ENCODE measurements around the gene STARD3. TPM values are rescaled to one million over a fixed set of nuclear protein-coding genes. Genes with fewer than 3 reads are reported as not detected.

Gene STARD3
- total and polyA plus RNA-seq, 9 of the 15 experiments (the other 6 are each of a cell fraction or from before 2014, with no cell fraction given), result 0.63 to 87.0 (median 46.0) TPM

GRCh38 chr17:39636927-39637736 lies at the start of gene STARD3 (continued):
- TF ChIP-seq, protein P1, sequence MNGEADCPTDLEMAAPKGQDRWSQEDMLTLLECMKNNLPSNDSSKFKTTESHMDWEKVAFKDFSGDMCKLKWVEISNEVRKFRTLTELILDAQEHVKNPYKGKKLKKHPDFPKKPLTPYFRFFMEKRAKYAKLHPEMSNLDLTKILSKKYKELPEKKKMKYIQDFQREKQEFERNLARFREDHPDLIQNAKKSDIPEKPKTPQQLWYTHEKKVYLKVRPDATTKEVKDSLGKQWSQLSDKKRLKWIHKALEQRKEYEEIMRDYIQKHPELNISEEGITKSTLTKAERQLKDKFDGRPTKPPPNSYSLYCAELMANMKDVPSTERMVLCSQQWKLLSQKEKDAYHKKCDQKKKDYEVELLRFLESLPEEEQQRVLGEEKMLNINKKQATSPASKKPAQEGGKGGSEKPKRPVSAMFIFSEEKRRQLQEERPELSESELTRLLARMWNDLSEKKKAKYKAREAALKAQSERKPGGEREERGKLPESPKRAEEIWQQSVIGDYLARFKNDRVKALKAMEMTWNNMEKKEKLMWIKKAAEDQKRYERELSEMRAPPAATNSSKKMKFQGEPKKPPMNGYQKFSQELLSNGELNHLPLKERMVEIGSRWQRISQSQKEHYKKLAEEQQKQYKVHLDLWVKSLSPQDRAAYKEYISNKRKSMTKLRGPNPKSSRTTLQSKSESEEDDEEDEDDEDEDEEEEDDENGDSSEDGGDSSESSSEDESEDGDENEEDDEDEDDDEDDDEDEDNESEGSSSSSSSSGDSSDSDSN (IDR thresholded peaks at IDR 0.05; ENCODE audit: borderline replicate concordance in 1 of 2, low read depth in 2 of 2, low read length in 2 of 2), result peak in 1 of 2 experiments; percentile 65; a peak in 1 of 4 replicates
- TF ChIP-seq SOX6 (IDR thresholded peaks at IDR 0.05), result 0 out of 2 replicates have a peak, but pooled peaks have one; percentile 11
- peak in 2 of 3 experiments; percentile 25 to 42; a peak in 4 of 6 replicates for TF ChIP-seq CTCF (IDR thresholded peaks at IDR 0.05 in 2 of 3, conservative IDR thresholded peaks at IDR 0.05 in 1 of 3; ENCODE audit: insufficient read depth in 2 of 3, low read depth in 1 of 3, low read length in 3 of 3)
- no peak for TF ChIP-seq NFATC3 (IDR thresholded peaks at IDR 0.05)
- TF ChIP-seq MTA2 (IDR thresholded peaks at IDR 0.05; ENCODE audit: low read depth), result no peak
- no peak for TF ChIP-seq ZNF584 (CRISPR knock-in tag; IDR thresholded peaks at IDR 0.05; ENCODE audit: low read depth)
- TF ChIP-seq DMBX1 (CRISPR knock-in tag; IDR thresholded peaks at IDR 0.05; ENCODE audit: borderline replicate concordance), result no peak
- TF ChIP-seq, protein P2, sequence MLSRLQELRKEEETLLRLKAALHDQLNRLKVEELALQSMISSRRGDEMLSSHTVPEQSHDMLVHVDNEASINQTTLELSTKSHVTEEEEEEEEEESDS (CRISPR knock-in tag; IDR thresholded peaks at IDR 0.05), result no peak
- no peak for TF ChIP-seq SRSF3 (IDR thresholded peaks at IDR 0.05; ENCODE audit: insufficient read depth, low read length)
- no peak for TF ChIP-seq ZNF551 (CRISPR knock-in tag; IDR thresholded peaks at IDR 0.05)
- TF ChIP-seq CBX5 (IDR thresholded peaks at IDR 0.05; ENCODE audit: borderline replicate concordance, low read depth), result peak; percentile 27; the same call in 1 of the 2 replicates
- TF ChIP-seq ZNF586 (CRISPR knock-in tag; conservative IDR thresholded peaks at IDR 0.05), result no peak
- TF ChIP-seq, protein P3, sequence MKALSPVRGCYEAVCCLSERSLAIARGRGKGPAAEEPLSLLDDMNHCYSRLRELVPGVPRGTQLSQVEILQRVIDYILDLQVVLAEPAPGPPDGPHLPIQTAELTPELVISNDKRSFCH (CRISPR knock-in tag; IDR thresholded peaks at IDR 0.05), result no peak
- TF ChIP-seq, protein P3 (tag; IDR thresholded peaks at IDR 0.05), result no peak
- no peak for TF ChIP-seq ZNF41 (CRISPR knock-in tag; conservative IDR thresholded peaks at IDR 0.05)
- peak; percentile 76 for TF ChIP-seq CREM (IDR thresholded peaks at IDR 0.05; ENCODE audit: low read depth)
- TF ChIP-seq TFAM (CRISPR knock-in tag; conservative IDR thresholded peaks at IDR 0.05), result no peak
- TF ChIP-seq TAF7 (tag; IDR thresholded peaks at IDR 0.05), result peak; percentile 74
- TF ChIP-seq, protein P4, sequence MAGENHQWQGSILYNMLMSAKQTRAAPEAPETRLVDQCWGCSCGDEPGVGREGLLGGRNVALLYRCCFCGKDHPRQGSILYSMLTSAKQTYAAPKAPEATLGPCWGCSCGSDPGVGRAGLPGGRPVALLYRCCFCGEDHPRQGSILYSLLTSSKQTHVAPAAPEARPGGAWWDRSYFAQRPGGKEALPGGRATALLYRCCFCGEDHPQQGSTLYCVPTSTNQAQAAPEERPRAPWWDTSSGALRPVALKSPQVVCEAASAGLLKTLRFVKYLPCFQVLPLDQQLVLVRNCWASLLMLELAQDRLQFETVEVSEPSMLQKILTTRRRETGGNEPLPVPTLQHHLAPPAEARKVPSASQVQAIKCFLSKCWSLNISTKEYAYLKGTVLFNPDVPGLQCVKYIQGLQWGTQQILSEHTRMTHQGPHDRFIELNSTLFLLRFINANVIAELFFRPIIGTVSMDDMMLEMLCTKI (IDR thresholded peaks at IDR 0.05; ENCODE audit: partially characterized antibody), result no peak
